Measurements from ENCODE around the gene SLC25A41. TPM values are rescaled to one million over a fixed set of nuclear protein-coding genes. Genes with fewer than 3 reads are reported as not detected.
A peak's percentile ranks its signal among the peaks of the same experiment; 100 is the strongest.

SLC25A41 gene
- total RNA-seq, 1 donor from 2014 or later: not detected

DNA sequence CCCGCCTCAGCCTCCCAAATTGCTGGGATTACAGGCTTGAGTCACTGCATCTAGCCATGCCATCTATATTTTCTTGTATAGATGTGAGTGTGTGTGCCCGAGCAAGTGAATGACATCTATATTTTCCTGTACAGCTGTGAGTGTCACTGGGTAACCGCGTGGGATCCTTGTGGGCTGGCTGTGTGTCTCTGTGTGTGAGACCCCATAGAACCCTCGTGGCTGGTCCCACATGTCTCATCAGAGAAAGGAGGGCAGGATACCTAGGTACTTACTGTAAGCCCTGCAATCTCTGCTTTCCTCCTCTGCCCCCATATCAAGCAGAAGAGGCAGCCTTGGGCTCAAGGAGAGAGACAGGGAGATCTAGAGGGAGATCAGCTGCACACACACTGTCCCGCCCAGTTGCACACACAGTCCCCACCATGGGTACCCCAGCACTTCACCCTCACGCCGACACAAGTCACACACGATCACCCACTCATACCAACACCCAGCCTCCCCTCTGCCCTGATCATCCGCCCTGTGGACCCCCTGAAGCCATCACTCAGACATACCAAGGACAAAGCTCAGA, 47.4 kb upstream of the SLC25A41 start:
- no peak overlapping the region for H3K4me3 ChIP-seq
- H3F3A ChIP-seq (ENCODE audit: low read depth): no peaks in the 10 kb centered on the region
- H3K27ac ChIP-seq: no peak overlapping the region
- TF ChIP-seq, protein P1, sequence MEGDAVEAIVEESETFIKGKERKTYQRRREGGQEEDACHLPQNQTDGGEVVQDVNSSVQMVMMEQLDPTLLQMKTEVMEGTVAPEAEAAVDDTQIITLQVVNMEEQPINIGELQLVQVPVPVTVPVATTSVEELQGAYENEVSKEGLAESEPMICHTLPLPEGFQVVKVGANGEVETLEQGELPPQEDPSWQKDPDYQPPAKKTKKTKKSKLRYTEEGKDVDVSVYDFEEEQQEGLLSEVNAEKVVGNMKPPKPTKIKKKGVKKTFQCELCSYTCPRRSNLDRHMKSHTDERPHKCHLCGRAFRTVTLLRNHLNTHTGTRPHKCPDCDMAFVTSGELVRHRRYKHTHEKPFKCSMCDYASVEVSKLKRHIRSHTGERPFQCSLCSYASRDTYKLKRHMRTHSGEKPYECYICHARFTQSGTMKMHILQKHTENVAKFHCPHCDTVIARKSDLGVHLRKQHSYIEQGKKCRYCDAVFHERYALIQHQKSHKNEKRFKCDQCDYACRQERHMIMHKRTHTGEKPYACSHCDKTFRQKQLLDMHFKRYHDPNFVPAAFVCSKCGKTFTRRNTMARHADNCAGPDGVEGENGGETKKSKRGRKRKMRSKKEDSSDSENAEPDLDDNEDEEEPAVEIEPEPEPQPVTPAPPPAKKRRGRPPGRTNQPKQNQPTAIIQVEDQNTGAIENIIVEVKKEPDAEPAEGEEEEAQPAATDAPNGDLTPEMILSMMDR (IDR thresholded peaks at IDR 0.05): no peak
- no peak for TF ChIP-seq EZH2 (IDR thresholded peaks at IDR 0.05)
- no peak for TF ChIP-seq EZH2phosphoT487 (IDR thresholded peaks at IDR 0.05)
- no peaks in the 10 kb centered on the region for H3K79me2 ChIP-seq (ENCODE audit: low read depth)
- peaks cover 15% of the 10 kb centered on the region for H3K27me3 ChIP-seq
- Mint-ChIP-seq H3K27me3 (ENCODE audit: insufficient read depth, low read depth) (peaks cover 20% of the 10 kb centered on the region), H3K4me3 (peak overlapping the region; percentile 6), H3K4me1 (peaks cover 13% of the 10 kb centered on the region), H3K27ac (peak overlapping the region; percentile 54), H3K9me3 (no peaks in the 10 kb centered on the region), H3K36me3 (no peaks in the 10 kb centered on the region)
- DNase-seq (ENCODE audit: low spot score): no peak
- H3K36me3 ChIP-seq: no peaks in the 10 kb centered on the region
- peaks cover 2% of the 10 kb centered on the region for H3K4me1 ChIP-seq
- no peak overlapping the region for H3K4me2 ChIP-seq
- no peaks in the 10 kb centered on the region for H3K9me3 ChIP-seq (ENCODE audit: low read depth)
- H2AFZ ChIP-seq (replicated peaks): no peak overlapping the region
- no peak overlapping the region for H3K9ac ChIP-seq
- H4K20me1 ChIP-seq (ENCODE audit: low read depth): no peaks in the 10 kb centered on the region

DNA sequence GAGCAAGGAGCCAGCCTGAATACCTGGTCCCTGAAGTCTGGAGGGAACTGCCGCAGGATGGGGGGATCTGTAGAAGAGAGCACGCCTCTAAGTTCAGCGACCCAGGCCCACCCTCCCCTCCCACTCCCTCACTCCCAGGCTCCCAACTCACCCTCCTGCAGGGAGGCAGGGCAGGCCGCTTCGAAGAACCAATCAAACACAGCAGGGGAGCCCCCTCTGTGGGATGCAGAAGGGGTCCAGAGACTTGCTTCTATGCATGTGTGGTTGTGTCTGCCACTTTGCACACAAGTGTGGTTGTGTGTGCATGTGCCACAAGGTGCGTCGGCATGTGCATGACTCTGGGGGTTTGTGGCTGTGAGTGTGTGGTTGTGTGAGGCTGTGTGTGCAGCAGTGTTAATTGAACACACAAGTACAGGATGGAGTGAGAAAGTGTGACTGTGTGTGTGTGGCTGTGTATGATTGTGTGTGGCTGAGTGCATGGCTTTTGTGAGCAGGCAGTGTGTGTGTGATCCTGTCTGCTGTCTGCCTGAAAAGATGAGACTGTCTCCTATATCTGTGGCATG, 46.4 kb upstream of the SLC25A41 start:
- H3K4me2 ChIP-seq: no peak overlapping the region
- DNase-seq (ENCODE audit: low spot score): no peak
- peaks cover 5% of the 10 kb centered on the region for H3K4me1 ChIP-seq

DNA sequence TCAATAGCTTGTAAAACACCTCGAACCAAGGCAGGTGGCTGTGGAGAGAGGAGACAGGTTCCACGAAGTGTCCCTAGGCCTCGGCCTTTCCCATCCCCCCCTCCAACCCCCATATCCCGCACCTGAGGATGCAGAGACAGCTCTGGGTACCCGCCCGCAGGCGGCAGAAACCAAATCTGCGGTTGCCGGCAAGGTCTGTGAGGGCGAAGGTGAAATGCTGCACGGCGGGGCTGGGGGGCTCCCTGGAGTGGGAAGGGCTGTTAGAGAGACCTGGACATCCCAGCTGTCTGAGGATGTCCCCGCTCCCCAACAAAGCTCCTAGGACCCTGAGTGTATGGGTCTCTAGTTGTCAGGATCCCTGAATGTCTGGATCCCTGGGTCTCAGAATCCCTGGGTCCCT, 45.3 kb upstream of the SLC25A41 start:
- Histone ChIP-seq H3K9ac (no peak overlapping the region), H2AFZ (replicated peaks) (no peak overlapping the region), H3K4me2 (no peak overlapping the region), H3K4me3 (no peak overlapping the region), H3K9me3 (ENCODE audit: low read depth) (no peaks in the 10 kb centered on the region), H3K27ac (no peak overlapping the region), H4K20me1 (ENCODE audit: low read depth) (no peaks in the 10 kb centered on the region), H3F3A (ENCODE audit: low read depth) (no peaks in the 10 kb centered on the region), H3K79me2 (ENCODE audit: low read depth) (no peaks in the 10 kb centered on the region), H3K4me1 (peaks cover 5% of the 10 kb centered on the region), H3K27me3 (peaks cover 34% of the 10 kb centered on the region), H3K36me3 (no peaks in the 10 kb centered on the region)
- Mint-ChIP-seq H3K27ac (no peak overlapping the region), H3K36me3 (no peaks in the 10 kb centered on the region), H3K27me3 (ENCODE audit: insufficient read depth, low read depth) (peaks cover 20% of the 10 kb centered on the region), H3K4me3 (no peak overlapping the region), H3K9me3 (no peaks in the 10 kb centered on the region), H3K4me1 (peaks cover 14% of the 10 kb centered on the region)
- DNase-seq (ENCODE audit: low spot score): no peak
- TF ChIP-seq EZH2 (IDR thresholded peaks at IDR 0.05) (no peak), EZH2phosphoT487 (IDR thresholded peaks at IDR 0.05) (no peak)

More for the DNA sequence above, 46.4 kb upstream of the SLC25A41 start:
- Mint-ChIP-seq H3K27me3 (ENCODE audit: insufficient read depth, low read depth) (peaks cover 21% of the 10 kb centered on the region), H3K4me3 (peak overlapping the region; percentile 36), H3K9me3 (no peaks in the 10 kb centered on the region), H3K27ac (no peak overlapping the region), H3K36me3 (no peaks in the 10 kb centered on the region), H3K4me1 (peaks cover 14% of the 10 kb centered on the region)
- Histone ChIP-seq H3F3A (ENCODE audit: low read depth) (no peaks in the 10 kb centered on the region), H3K36me3 (no peaks in the 10 kb centered on the region), H3K27ac (no peak overlapping the region), H3K4me3 (no peak overlapping the region), H4K20me1 (ENCODE audit: low read depth) (no peaks in the 10 kb centered on the region), H3K79me2 (ENCODE audit: low read depth) (no peaks in the 10 kb centered on the region), H3K27me3 (peaks cover 25% of the 10 kb centered on the region), H3K9ac (no peak overlapping the region), H2AFZ (replicated peaks) (no peak overlapping the region), H3K9me3 (ENCODE audit: low read depth) (no peaks in the 10 kb centered on the region)
- TF ChIP-seq EZH2phosphoT487 (IDR thresholded peaks at IDR 0.05) (no peak), EZH2 (IDR thresholded peaks at IDR 0.05) (no peak)
- TF ChIP-seq, protein P1 (IDR thresholded peaks at IDR 0.05): no peak

DNA sequence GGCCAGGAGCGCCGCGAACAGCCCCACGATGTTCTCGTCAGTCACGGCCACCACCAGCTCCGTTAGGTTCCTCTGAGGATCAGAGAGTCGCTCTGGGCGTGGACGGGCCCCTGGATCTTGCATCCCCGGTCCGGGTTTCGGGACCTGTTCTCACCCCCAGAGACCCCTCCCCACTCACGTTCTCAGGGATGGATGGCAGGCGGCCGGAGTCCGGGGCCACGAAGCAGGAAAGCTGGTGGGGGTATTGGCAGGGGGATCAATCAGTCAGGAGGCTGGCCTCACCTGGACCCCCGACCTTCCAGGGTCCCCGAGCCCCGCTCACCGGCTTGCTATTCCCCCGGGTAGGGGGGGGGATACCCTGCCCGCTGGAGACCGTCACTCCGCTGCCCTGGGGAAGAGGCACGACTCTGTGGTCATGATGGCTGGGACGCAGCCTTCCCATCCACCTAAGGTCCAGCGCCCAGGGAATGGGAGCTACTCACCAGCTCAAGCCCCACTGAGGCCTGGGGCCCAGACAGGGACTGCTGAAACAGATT, 43.4 kb upstream of the SLC25A41 start:
- Histone ChIP-seq H3K9me3 (ENCODE audit: low read depth) (no peaks in the 10 kb centered on the region), H3K9ac (no peak overlapping the region), H3K27ac (no peak overlapping the region), H2AFZ (replicated peaks) (peak overlapping the region; percentile 89), H3K4me3 (peak overlapping the region; percentile 51), H3K36me3 (no peaks in the 10 kb centered on the region), H3K4me1 (peaks cover 5% of the 10 kb centered on the region), H4K20me1 (ENCODE audit: low read depth) (no peaks in the 10 kb centered on the region), H3K27me3 (peaks cover 34% of the 10 kb centered on the region), H3F3A (ENCODE audit: low read depth) (no peaks in the 10 kb centered on the region), H3K4me2 (peak overlapping the region; percentile 89), H3K79me2 (ENCODE audit: low read depth) (no peaks in the 10 kb centered on the region)
- Mint-ChIP-seq H3K27me3 (ENCODE audit: insufficient read depth, low read depth) (peaks cover 17% of the 10 kb centered on the region), H3K36me3 (no peaks in the 10 kb centered on the region), H3K4me1 (peaks cover 5% of the 10 kb centered on the region), H3K4me3 (peak overlapping the region; percentile 84), H3K9me3 (no peaks in the 10 kb centered on the region), H3K27ac (no peak overlapping the region)
- no peak for TF ChIP-seq EZH2phosphoT487 (IDR thresholded peaks at IDR 0.05)
- TF ChIP-seq, protein P1 (IDR thresholded peaks at IDR 0.05): no peak
- no peak for TF ChIP-seq EZH2 (IDR thresholded peaks at IDR 0.05)
- DNase-seq (ENCODE audit: low spot score): peak; percentile 30

All from neural progenitor cell (in vitro differentiated cells).